Measurements from ENCODE around the gene CDKN1C. TPM values are rescaled to one million over a fixed set of nuclear protein-coding genes. Genes with fewer than 3 reads are reported as not detected.

The CDKN1C gene
- polyA plus RNA-seq, 1 of the 3 experiments (the other 2 are of a cell fraction), result 1.6 TPM

- Histone ChIP-seq H3K4me3 (ENCODE audit: low read depth in 2 of 2, low read length in 1 of 2) (no peak overlapping the region), H3K9me3 (no peaks in the 10 kb centered on the region), H3K36me3 (replicated peaks in 1 of 2; ENCODE audit: control insufficient read depth in 1 of 2, insufficient read depth in 2 of 2, low read length in 1 of 2) (no peaks in the 10 kb centered on the region), H2AFZ (ENCODE audit: low read depth) (no peak overlapping the region), H3F3A (replicated peaks; ENCODE audit: insufficient read depth) (no peaks in the 10 kb centered on the region), H3K9me2 (no peaks in the 10 kb centered on the region), H3K9ac (no peak overlapping the region), H3K79me2 (ENCODE audit: insufficient read depth) (no peaks in the 10 kb centered on the region), H4K20me1 (ENCODE audit: insufficient read depth) (no peaks in the 10 kb centered on the region), H3K27ac (ENCODE audit: low read depth in 2 of 2, low read length in 1 of 2) (no peak overlapping the region), H3K4me1 (ENCODE audit: control insufficient read depth in 1 of 2, insufficient read depth in 2 of 2, low read depth in 1 of 2, low read length in 1 of 2) (peaks cover 0 to 38% of the 10 kb centered on the region in 2 experiments; a peak in 1 of 4 replicates), H3K27me3 (ENCODE audit: insufficient read depth) (no peaks in the 10 kb centered on the region), H3K4me2 (no peak overlapping the region)
- ChIA-PET POLR2A (no interaction called here), CTCF (interaction anchor here (1.9 kb wide), 1 partner anchor 303 kb away, joined by 6 read pairs; no protein-coding TSS in a partner anchor)
- TF ChIP-seq MXI1 (IDR thresholded peaks at IDR 0.05; ENCODE audit: low read depth, low read length), result no peak
- TF ChIP-seq FOXJ3 (CRISPR knock-in tag; IDR thresholded peaks at IDR 0.05), result no peak
- TF ChIP-seq TAF1 (IDR thresholded peaks at IDR 0.05; ENCODE audit: borderline replicate concordance, low read depth, low read length), result no peak
- no peak for TF ChIP-seq ELF1 (IDR thresholded peaks at IDR 0.05)
- TF ChIP-seq SMC3 (IDR thresholded peaks at IDR 0.05; ENCODE audit: low read depth, low read length), result no peak
- no peak for TF ChIP-seq TCF12 (IDR thresholded peaks at IDR 0.05)
- TF ChIP-seq YY1 (IDR thresholded peaks at IDR 0.05; ENCODE audit: low read depth), result no peak
- TF ChIP-seq CTCF (IDR thresholded peaks at IDR 0.05), result no peak
- no peak for TF ChIP-seq IRF3 (IDR thresholded peaks at IDR 0.05; ENCODE audit: low read depth, low read length)
- no peak for TF ChIP-seq FOXM1 (IDR thresholded peaks at IDR 0.05; ENCODE audit: low read depth)
- TF ChIP-seq USF2 (IDR thresholded peaks at IDR 0.05; ENCODE audit: borderline replicate concordance, low read depth, low read length), result no peak
- TF ChIP-seq RCOR1 (IDR thresholded peaks at IDR 0.05; ENCODE audit: low read length), result no peak
- TF ChIP-seq REST (IDR thresholded peaks at IDR 0.05; ENCODE audit: low read depth, low read length), result no peak
- TF ChIP-seq RAD21 (IDR thresholded peaks at IDR 0.05; ENCODE audit: low read length), result no peak
- TF ChIP-seq JUND (IDR thresholded peaks at IDR 0.05), result no peak
- TF ChIP-seq USF1 (IDR thresholded peaks at IDR 0.05; ENCODE audit: borderline replicate concordance, low read depth), result no peak
- no peak for TF ChIP-seq GABPA (IDR thresholded peaks at IDR 0.05; ENCODE audit: low read depth)
- no peak for TF ChIP-seq RFX5 (IDR thresholded peaks at IDR 0.05; ENCODE audit: low read length)
- WGBS (ENCODE audit: low lambda C conversion rate), result 72% methylated on average over 17 of the region's 17 CpGs
- DNase-seq, result no peak
These were observed 49.8 kb downstream of the CDKN1C start for GRCh38 chr11:2835751-2836150.

Data from SK-N-SH (cell line).